Aorta (tissue), 5 donors: ENCODE data around the gene ASPN. TPM values are rescaled to one million over a fixed set of nuclear protein-coding genes. Genes with fewer than 3 reads are reported as not detected.

Source experiments
- ATAC-seq: fragments of 200-7000 bp; cut with Tn5 transposase; one replicate; pipeline ENCODE4 v1.9.1; 2022; ENCODE audit warnings: moderate library complexity; ENCODE audit not compliant: low FRiP score
- DNase-seq, 2 donors: peaks; one replicate each; pipeline ENCODE4 v3.0.0-alpha.2; 2020
- H3K27ac ChIP-seq, 2 donors: one replicate each; pipeline ENCODE4 v1.5.1; 2013; ENCODE audit warnings: low read length in 2 of 2, mild to moderate bottlenecking in 2 of 2, moderate library complexity in 2 of 2, control low read depth in 1 of 2, inconsistent platforms in 1 of 2, low read depth in 1 of 2
- H3K27me3 ChIP-seq, 2 donors: one replicate each; pipeline ENCODE4 v1.6.1; 2013; ENCODE audit warnings: control low read depth in 1 of 2, low read length in 1 of 2, mild to moderate bottlenecking in 1 of 2, moderate library complexity in 1 of 2; ENCODE audit not compliant: insufficient read depth in 2 of 2, control insufficient read depth in 1 of 2
- H3K36me3 ChIP-seq, 2 donors: one replicate each; pipeline ENCODE4 v1.6.1; 2013; ENCODE audit warnings: control low read depth in 1 of 2, low read length in 1 of 2, mild to moderate bottlenecking in 1 of 2; ENCODE audit not compliant: insufficient read depth in 2 of 2, control insufficient read depth in 1 of 2
- H3K4me1 ChIP-seq, 2 donors: one replicate each; pipeline ENCODE4 v1.6.1; 2013; ENCODE audit warnings: low read length in 2 of 2, control low read depth in 1 of 2, mild to moderate bottlenecking in 1 of 2, moderate library complexity in 1 of 2; ENCODE audit not compliant: insufficient read depth in 2 of 2, control insufficient read depth in 1 of 2
- H3K4me3 ChIP-seq, 2 donors: one replicate each; pipeline ENCODE4 v1.5.1; 2013; ENCODE audit warnings: low read length in 2 of 2, control low read depth in 1 of 2, mild to moderate bottlenecking in 1 of 2
- H3K9me3 ChIP-seq: one replicate; pipeline ENCODE4 v1.6.1; 2013; ENCODE audit warnings: mild to moderate bottlenecking, low read length; ENCODE audit not compliant: control insufficient read depth
- WGBS, 2 donors: extraction: QIAGEN DNeasy Blood & Tissue Kit; methylation state at CpG; one replicate each; pipeline ENCODE4 v1.1.7; 2013; 5-methylcytosine and 5-hydroxymethylcytosine counted together
- intact Hi-C, 2 donors: fragments of 100-400 bp; cut with DNase I; formaldehyde crosslinking; loops; one replicate each; pipeline versions ENCODE4 v1.14.2 to v1.15.0; 2022
- polyA plus RNA-seq, 2 donors: library from polyadenylated mRNA; stranded (reverse); fragments of 200-250 nt; gene quantifications; one replicate each; pipeline ENCODE4 v1.2.3, GENCODE V29; 2013
- total RNA-seq, 2 donors: library from RNA; stranded (reverse); fragmentation: NEBNext Ultra II Directional; extraction: Animal tissue kit (Norgen Biotek cat#: 25700); gene quantifications; one replicate each; pipeline ENCODE4 v1.2.1, GENCODE V29; 2021
- donor health status: healthy with polysubstance abuse.
- donor health status: Bipolar disorder and iron deficiency.
- donor health status: DM: no; HTN: no; CAD: no.
- donor health status: DM: no; HTN: no; CAD: no.
- donor health status: DM: yes; HTN: yes; CAD: no.

Gene ASPN
- total and polyA plus RNA-seq, 4 donors: 79.8 to 227 (median 97.5) TPM

DNA sequence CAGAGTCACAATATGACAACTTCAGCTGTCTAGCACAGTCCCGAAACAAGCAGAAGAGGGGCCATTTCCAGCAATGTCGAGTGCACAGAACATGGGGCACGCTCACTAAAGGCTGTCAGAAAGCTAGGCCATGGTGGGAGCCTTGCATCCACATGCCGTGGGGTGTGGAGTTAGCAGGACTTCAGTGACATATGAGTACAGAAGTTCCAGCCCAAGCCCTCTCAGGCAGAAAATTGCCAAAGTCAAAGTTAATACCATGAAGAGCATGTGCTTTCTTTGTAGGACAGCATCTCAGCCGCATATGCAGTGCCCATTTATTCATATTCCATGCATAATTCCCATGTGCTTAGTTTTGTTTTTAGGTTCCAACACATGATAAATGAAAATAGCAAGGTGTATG is 26.7 kb upstream of the ASPN start:
- Histone ChIP-seq H3K36me3 (no peaks in the 10 kb centered on the region), H3K4me1 (peaks cover 4 to 6% of the 10 kb centered on the region in 2 donors), H3K27ac (peak overlapping the region in 1 of 2 donors; percentile 28), H3K27me3 (no peaks in the 10 kb centered on the region), H3K4me3 (no peak overlapping the region), H3K9me3 (no peaks in the 10 kb centered on the region)
- intact Hi-C loops: loop anchor here in 1 of 2 donors (10.0 kb wide), 1 partner anchor 126 kb away; no protein-coding TSS in a partner anchor
- no peak for DNase-seq
- no peak for ATAC-seq
- WGBS, 2 donors: 93 to 95% methylated on average over 5 of the region's 5 CpGs

DNA sequence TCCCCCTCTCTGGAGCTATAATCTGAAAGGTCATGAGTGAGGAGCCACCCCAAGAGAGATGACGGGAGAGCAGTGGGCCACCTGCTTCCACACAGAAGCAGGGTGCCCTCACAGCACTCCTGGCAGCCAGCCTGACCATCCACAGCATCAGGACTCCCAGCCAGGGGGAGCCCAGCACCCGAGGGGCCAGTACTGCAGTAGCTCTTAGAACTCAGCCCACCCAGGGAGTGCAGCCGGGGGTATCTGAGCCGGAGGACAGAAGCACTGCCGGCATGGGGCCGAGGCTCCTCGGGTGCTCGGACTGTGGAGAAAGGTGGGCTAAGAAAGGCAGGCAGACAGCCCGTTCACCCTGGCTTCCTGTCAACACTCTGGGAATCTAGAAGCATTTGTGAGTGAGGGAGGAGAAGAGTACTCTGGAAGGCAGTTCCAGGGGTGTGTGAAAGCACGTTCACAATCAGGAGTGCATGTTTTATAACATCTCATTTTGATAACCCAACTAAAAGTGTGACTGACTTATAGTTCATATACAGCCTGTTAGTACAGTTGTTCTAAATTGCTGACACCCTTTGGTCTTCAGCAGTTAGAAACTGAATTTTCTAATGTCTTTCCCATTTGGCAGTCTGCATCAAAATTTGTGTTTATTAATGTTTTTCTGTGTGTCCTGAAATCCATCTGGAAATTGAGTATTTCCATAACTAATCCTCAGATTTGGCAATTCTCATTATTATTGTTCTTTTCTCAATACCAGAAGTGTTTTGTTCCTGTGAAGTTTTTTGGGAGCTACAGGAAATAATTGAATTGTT is 25.9 kb upstream of the ASPN start:
- ATAC-seq: no peak
- intact Hi-C loops: loop anchor here in 1 of 2 donors (10.0 kb wide), 1 partner anchor 127 kb away; no protein-coding TSS in a partner anchor

DNA sequence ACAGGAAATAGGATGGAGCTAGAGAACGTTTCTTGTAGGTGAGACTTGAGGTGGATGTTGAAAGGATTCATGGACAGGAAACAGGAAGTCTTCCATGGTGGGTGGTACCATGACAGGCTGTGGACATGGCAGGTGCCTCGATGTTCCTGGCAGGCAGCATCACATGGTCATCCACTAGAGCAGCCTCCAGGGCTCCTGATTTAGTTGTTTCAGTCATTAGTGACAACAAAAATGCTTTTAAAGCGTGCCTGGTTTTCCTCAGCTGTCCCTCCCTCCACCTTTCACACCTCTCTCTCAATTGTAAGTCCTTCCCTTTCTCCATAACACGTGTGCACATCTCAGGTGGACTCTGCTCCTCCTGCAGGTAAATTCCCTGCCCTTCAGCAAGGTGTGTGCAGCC is 25.2 kb upstream of the ASPN start:
- peak overlapping the region; percentile 58 to 99 for H3K27ac ChIP-seq

More for the DNA sequence above, 25.9 kb upstream of the ASPN start:
- no peak for DNase-seq
- H3K27me3 ChIP-seq: no peaks in the 10 kb centered on the region
- H3K27ac ChIP-seq: peak overlapping the region; percentile 58 to 99
- no peaks in the 10 kb centered on the region for H3K36me3 ChIP-seq
- 12% methylated on average over 10 of the region's 10 CpGs for WGBS, 2 donors
- H3K9me3 ChIP-seq: no peaks in the 10 kb centered on the region
- peaks cover 4 to 6% of the 10 kb centered on the region in 2 donors for H3K4me1 ChIP-seq
- no peak overlapping the region for H3K4me3 ChIP-seq

DNA sequence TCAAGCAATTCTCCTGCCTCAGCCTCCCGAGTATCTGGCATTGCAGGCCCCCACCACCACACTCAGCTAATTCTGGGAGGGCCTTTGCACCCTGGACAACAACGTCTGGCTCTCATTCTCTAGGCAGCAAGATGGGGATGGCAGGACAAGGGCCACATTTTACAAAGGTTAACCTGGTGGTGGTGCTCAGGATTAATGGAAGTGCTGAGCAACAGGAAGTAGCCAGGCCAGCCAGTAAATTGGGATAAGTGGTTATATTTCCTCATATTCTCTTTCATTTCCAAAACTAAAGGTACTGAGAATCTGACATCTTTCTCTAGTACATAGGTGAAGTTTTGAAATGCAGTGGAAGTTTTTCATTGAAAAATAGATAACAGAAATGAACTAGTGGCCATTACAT is 24.7 kb upstream of the ASPN start:
- Histone ChIP-seq H3K36me3 (no peaks in the 10 kb centered on the region), H3K27ac (peak overlapping the region; percentile 58 to 84), H3K27me3 (no peaks in the 10 kb centered on the region), H3K4me1 (peaks cover 4 to 6% of the 10 kb centered on the region in 2 donors), H3K4me3 (no peak overlapping the region), H3K9me3 (no peaks in the 10 kb centered on the region)
- ATAC-seq (no peak), DNase-seq (no peak)
- 74% methylated on average over 2 of the region's 2 CpGs for WGBS, 2 donors
- intact Hi-C loops: loop anchor here in 1 of 2 donors (10.0 kb wide), 1 partner anchor 128 kb away; no protein-coding TSS in a partner anchor

More for the DNA sequence above, 25.2 kb upstream of the ASPN start:
- Histone ChIP-seq H3K36me3 (no peaks in the 10 kb centered on the region), H3K27me3 (no peaks in the 10 kb centered on the region), H3K4me1 (peaks cover 4 to 6% of the 10 kb centered on the region in 2 donors), H3K9me3 (no peaks in the 10 kb centered on the region), H3K4me3 (no peak overlapping the region)
- DNase-seq: no peak
- intact Hi-C loops: loop anchor here in 1 of 2 donors (10.0 kb wide), 1 partner anchor 127 kb away; no protein-coding TSS in a partner anchor
- WGBS, 2 donors: 66 to 71% methylated on average over 4 of the region's 4 CpGs
- no peak for ATAC-seq

DNA sequence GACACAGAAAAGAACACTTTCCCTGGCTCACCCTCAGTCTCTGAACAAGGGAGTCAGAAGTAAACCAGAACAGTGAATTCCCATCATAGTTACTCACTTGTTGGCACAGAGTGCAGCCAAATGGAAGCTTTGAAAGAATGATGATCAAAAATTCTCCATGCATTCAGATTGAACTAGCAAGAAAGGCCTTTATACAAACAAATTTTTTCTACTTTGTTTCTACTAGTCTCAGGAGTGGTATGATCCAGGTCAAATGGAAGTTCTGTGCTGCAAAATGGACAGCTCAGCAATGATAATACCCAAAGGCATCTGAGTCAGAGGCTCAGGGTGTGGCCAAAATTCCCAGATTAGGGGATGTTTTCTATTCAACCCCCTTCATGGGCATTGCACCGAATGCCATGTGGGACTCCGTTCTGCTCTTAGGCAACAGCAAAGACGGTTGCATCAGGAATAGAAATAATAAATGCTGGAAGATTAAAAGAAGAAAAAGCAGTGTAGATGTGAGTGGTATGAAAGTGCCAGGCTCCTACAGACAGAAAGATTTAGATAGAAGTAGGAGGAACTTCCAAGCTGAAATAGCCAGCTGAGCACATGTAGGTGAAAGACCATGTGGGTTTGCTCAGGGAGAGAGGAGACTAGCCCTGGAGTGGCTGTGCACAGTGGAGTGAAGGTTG is 24.0 kb upstream of the ASPN start:
- Histone ChIP-seq H3K4me1 (peaks cover 4 to 6% of the 10 kb centered on the region in 2 donors), H3K27ac (peak overlapping the region; percentile 58 to 84), H3K4me3 (no peak overlapping the region), H3K36me3 (no peaks in the 10 kb centered on the region), H3K27me3 (no peaks in the 10 kb centered on the region), H3K9me3 (no peaks in the 10 kb centered on the region)
- ATAC-seq: peak; percentile 77
- intact Hi-C loops: loop anchor here in 1 of 2 donors (10.0 kb wide), 1 partner anchor 128 kb away; no protein-coding TSS in a partner anchor
- peak in 1 of 2 donors; percentile 74 for DNase-seq
- 2 to 8% methylated on average over 3 of the region's 3 CpGs for WGBS, 2 donors

DNA sequence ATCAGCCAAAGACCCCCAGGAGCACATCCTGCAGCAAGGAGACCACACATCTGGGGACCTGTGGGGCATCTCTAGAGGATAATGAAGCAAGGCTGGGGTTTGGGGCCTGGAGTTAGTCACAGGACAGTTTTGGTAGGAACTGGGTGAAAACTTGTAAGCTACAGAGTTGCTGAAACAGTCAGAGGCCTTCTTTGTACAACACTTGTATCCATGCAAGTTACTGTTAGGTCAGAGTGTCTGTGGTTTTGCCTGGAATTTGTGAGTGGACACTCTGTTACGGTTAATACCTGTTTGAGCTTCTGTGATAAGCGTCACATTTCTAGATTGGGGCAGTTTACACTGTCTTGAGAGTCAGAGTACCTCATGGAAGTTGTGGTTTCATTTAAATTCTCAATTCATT is 22.6 kb upstream of the ASPN start:
- ATAC-seq (no peak), DNase-seq (no peak)
- Histone ChIP-seq H3K4me1 (peaks cover 4 to 6% of the 10 kb centered on the region in 2 donors), H3K36me3 (no peaks in the 10 kb centered on the region), H3K4me3 (no peak overlapping the region), H3K27me3 (no peaks in the 10 kb centered on the region), H3K27ac (peak overlapping the region; percentile 89), H3K9me3 (no peaks in the 10 kb centered on the region)
- WGBS, 2 donors: 85 to 87% methylated on average over 2 of the region's 2 CpGs
- intact Hi-C loops: loop anchor here in 1 of 2 donors (10.0 kb wide), 1 partner anchor 130 kb away; no protein-coding TSS in a partner anchor

DNA sequence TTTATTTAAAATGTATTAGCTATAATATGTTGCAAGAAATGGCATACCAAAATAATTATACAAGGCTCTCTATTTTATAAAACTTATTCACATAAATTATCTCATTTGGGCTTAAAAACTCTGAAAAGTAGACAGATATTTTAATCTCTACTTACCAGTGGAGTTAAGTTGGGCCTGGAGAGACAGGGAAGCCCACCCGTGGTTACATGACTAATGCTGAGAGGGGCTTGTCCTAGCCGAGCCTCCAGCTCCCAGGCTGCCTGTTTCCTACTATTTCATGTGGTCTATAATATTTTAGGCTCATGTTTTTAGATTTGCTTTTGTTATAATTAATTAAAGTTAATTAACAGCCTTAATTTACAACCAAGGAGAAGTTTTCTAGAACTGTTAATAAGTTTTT is 20.9 kb upstream of the ASPN start:
- Histone ChIP-seq H3K36me3 (no peaks in the 10 kb centered on the region), H3K27me3 (no peaks in the 10 kb centered on the region), H3K4me1 (peaks cover 4 to 6% of the 10 kb centered on the region in 2 donors), H3K4me3 (no peak overlapping the region), H3K9me3 (no peaks in the 10 kb centered on the region), H3K27ac (no peak overlapping the region)
- no peak for DNase-seq
- no peak for ATAC-seq
- WGBS, 2 donors: 74 to 89% methylated on average over 2 of the region's 2 CpGs
- intact Hi-C loops: loop anchor here in 1 of 2 donors (10.0 kb wide), 1 partner anchor 132 kb away; no protein-coding TSS in a partner anchor

DNA sequence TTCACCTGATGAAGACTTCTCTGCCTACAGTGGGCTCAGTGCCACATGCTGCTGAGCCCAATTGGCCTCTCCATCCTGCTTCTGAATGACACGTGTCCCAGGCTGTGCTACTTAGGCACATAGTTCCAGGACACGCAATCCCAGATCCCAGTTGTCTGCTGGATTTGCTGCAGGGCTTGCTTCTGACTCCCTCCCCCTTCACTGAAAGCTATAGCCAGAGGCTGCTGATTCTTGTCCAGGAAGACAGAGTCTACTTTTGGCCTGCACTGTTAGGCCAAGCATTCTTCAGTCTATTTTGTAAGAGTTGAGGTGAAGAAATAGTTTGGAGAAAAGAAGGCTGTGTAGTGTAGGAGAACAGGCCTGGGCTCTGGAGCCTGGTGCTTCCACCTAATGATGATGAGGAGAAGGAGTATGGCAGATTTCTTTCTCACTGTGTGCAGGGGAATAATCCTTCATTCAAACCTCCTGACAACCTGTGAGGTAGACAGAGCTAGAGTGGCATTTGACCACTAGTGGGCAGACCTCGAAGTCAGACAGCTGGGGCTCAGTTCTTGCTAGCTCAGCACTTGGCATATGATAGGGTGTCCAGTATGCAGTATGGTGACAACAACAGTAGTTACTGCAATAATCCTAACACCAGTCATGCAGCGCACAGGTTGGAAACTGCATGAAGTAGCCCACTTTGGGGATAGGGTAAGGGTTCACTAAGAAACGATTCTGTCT is 19.5 kb upstream of the ASPN start:
- H3K27me3 ChIP-seq: no peaks in the 10 kb centered on the region
- H3K4me3 ChIP-seq: no peak overlapping the region
- DNase-seq (peak in 1 of 2 donors; percentile 68), ATAC-seq (peak; percentile 71)
- H3K27ac ChIP-seq: peak overlapping the region; percentile 52 to 90
- intact Hi-C loops: loop anchor here in 1 of 2 donors (10.0 kb wide), 1 partner anchor 133 kb away; no protein-coding TSS in a partner anchor
- H3K36me3 ChIP-seq: no peaks in the 10 kb centered on the region
- WGBS, 2 donors: 42 to 44% methylated on average over 5 of the region's 5 CpGs
- peaks cover 4 to 6% of the 10 kb centered on the region in 2 donors for H3K4me1 ChIP-seq
- H3K9me3 ChIP-seq: no peaks in the 10 kb centered on the region
